IMR-90 (cell line): ENCODE results near the gene OPN4. TPM values are rescaled to one million over a fixed set of nuclear protein-coding genes. Genes with fewer than 3 reads are reported as not detected.

ENCODE experiments used
- ATAC-seq: fragments of 200-7000 bp; cut with Tn5 transposase; 2 replicates; pipeline ENCODE4 v1.9.1; 2020; ENCODE audit warnings: low read depth, mild to moderate bottlenecking, moderate library complexity
- BruUV-seq: library from RNA; stranded (reverse); fragments of 400-500 nt; replicated peaks from 2 replicates; lab custom pipeline; 2021; lab: Mats Ljungman, UMichigan
- CTCF ChIA-PET: fragments of 300-600 bp; formaldehyde crosslinking; extraction: SDS; loops from one replicate; lab custom pipeline; 2021; ENCODE audit warnings: antibody characterized with exemption; lab: Yijun Ruan, JAX
- POLR2A ChIA-PET: fragments of 300-600 bp; sonication (Branson Sonifier 250); formaldehyde crosslinking; loops from one replicate; lab custom pipeline; 2022; ENCODE audit warnings: antibody characterized with exemption; ENCODE audit not compliant: unreplicated experiment; lab: Charles Lee
- DNase-seq: peaks from one replicate; pipeline ENCODE4 v3.0.0; 2013
- H2AFZ ChIP-seq: replicated peaks from 2 replicates; pipeline ENCODE3; 2013; ENCODE audit warnings: low read length, mild to moderate bottlenecking; ENCODE audit not compliant: poor library complexity
- H2AK5ac ChIP-seq: 2 replicates; pipeline ENCODE4 v1.6.1; 2013; ENCODE audit warnings: low read depth, low read length, inconsistent platforms
- H2AK9ac ChIP-seq: replicated peaks from 2 replicates; pipeline ENCODE3; 2013; ENCODE audit warnings: mild to moderate bottlenecking, low read depth, low read length, moderate library complexity; ENCODE audit not compliant: poor library complexity
- H2BK120ac ChIP-seq: 2 replicates; pipeline ENCODE4 v1.6.1; 2013; ENCODE audit warnings: low read depth, low read length, inconsistent platforms
- H2BK15ac ChIP-seq: 3 replicates; pipeline ENCODE4 v1.6.1; 2013; ENCODE audit warnings: low read depth, low read length, inconsistent platforms
- H2BK20ac ChIP-seq: 2 replicates; pipeline ENCODE4 v1.6.1; 2013; ENCODE audit warnings: low read depth, mild to moderate bottlenecking, inconsistent platforms, low read length, moderate library complexity
- H2BK5ac ChIP-seq: 2 replicates; pipeline ENCODE4 v1.6.1; 2013; ENCODE audit warnings: mild to moderate bottlenecking, low read depth, low read length, inconsistent platforms; ENCODE audit not compliant: poor library complexity, severe bottlenecking
- H3K14ac ChIP-seq: replicated peaks from 2 replicates; pipeline ENCODE4 v1.6.1; 2013; ENCODE audit warnings: low read depth, low read length, inconsistent platforms
- H3K18ac ChIP-seq: 2 replicates; pipeline ENCODE4 v1.6.1; 2013; ENCODE audit warnings: low read depth, low read length, control low read depth
- H3K23ac ChIP-seq: 2 replicates; pipeline ENCODE4 v1.6.1; 2013; ENCODE audit warnings: low read depth, low read length, inconsistent platforms
- H3K27ac ChIP-seq: 2 replicates; pipeline ENCODE4 v1.5.1; 2013; ENCODE audit warnings: mild to moderate bottlenecking, control low read depth, low read length; ENCODE audit not compliant: insufficient read depth
- H3K27me3 ChIP-seq: 2 replicates; pipeline ENCODE4 v1.6.1; 2013; ENCODE audit warnings: low read length; ENCODE audit not compliant: control insufficient read depth, insufficient read depth
- H3K36me3 ChIP-seq: 2 replicates; pipeline ENCODE4 v1.6.1; 2013; ENCODE audit warnings: low read length, mixed read lengths; ENCODE audit not compliant: control insufficient read depth, insufficient read depth
- H3K4ac ChIP-seq: 2 replicates; pipeline ENCODE4 v1.6.1; 2013; ENCODE audit warnings: low read depth, low read length, inconsistent platforms
- H3K4me1 ChIP-seq: 2 replicates; pipeline ENCODE4 v1.6.1; 2013; ENCODE audit warnings: low read length, mixed read lengths; ENCODE audit not compliant: control insufficient read depth, insufficient read depth
- H3K4me2 ChIP-seq: 2 replicates; pipeline ENCODE4 v1.6.1; 2013; ENCODE audit warnings: low read depth, mild to moderate bottlenecking, control low read depth, low read length, moderate library complexity
- H3K4me3 ChIP-seq: 2 replicates; pipeline ENCODE4 v1.5.1; 2013; ENCODE audit warnings: low read depth, mild to moderate bottlenecking, control low read depth, low read length, moderate library complexity; ENCODE audit not compliant: insufficient read depth
- H3K56ac ChIP-seq: 2 replicates; pipeline ENCODE4 v1.6.1; 2013; ENCODE audit warnings: low read length, inconsistent platforms; ENCODE audit not compliant: insufficient read depth; ENCODE audit errors: extremely low read depth
- H3K79me1 ChIP-seq, 2 experiments: 2 replicates each; pipeline ENCODE4 v1.6.1; 2013; ENCODE audit warnings: low read length in 2 of 2, inconsistent platforms in 1 of 2, low read depth in 1 of 2
- H3K9ac ChIP-seq: 2 replicates; pipeline ENCODE4 v1.6.1; 2013; ENCODE audit warnings: low read depth, low read length, control low read depth
- H3K9me1 ChIP-seq: 2 replicates; pipeline ENCODE4 v1.6.1; 2013; ENCODE audit warnings: low read length, inconsistent platforms; ENCODE audit not compliant: insufficient read depth
- H3K9me3 ChIP-seq: 2 replicates; pipeline ENCODE4 v1.6.1; 2013; ENCODE audit warnings: low read length; ENCODE audit not compliant: control insufficient read depth, insufficient read depth
- H4K20me1 ChIP-seq: 2 replicates; pipeline ENCODE4 v1.6.1; 2013; ENCODE audit warnings: low read length, inconsistent platforms; ENCODE audit not compliant: insufficient read depth
- H4K5ac ChIP-seq: 2 replicates; pipeline ENCODE4 v1.6.1; 2013; ENCODE audit warnings: mild to moderate bottlenecking, low read depth, low read length, control low read depth
- H4K8ac ChIP-seq, 2 experiments: 2 replicates each; pipeline ENCODE4 v1.6.1; 2013; ENCODE audit warnings: low read depth in 2 of 2, low read length in 2 of 2, control low read depth in 1 of 2, inconsistent platforms in 1 of 2
- H4K91ac ChIP-seq: 2 replicates; pipeline ENCODE4 v1.6.1; 2013; ENCODE audit warnings: low read depth, low read length, inconsistent platforms; ENCODE audit not compliant: insufficient read depth
- BHLHE40 ChIP-seq: fragments of 150-350 bp; IDR thresholded peaks from 2 replicates; pipeline ENCODE4 v1.6.1; 2016; ENCODE audit warnings: mild to moderate bottlenecking, low read depth, low read length
- CEBPB ChIP-seq: IDR thresholded peaks from 2 replicates; pipeline ENCODE4 v1.6.1; 2012; ENCODE audit warnings: low read depth, low read length, improper control_type of control experiment
- CHD1 ChIP-seq: IDR thresholded peaks from 2 replicates; pipeline ENCODE4 v1.6.1; 2012; ENCODE audit warnings: low read depth, low read length, improper control_type of control experiment
- CTCF ChIP-seq: conservative IDR thresholded peaks from 2 replicates; pipeline ENCODE4 v1.5.1; 2012; ENCODE audit warnings: mild to moderate bottlenecking, low read depth, low read length, improper control_type of control experiment
- ELK1 ChIP-seq: fragments of 150-350 bp; IDR thresholded peaks from 2 replicates; pipeline ENCODE4 v1.6.1; 2016; ENCODE audit warnings: low read depth, mild to moderate bottlenecking, low read length, moderate library complexity, borderline replicate concordance
- FOS ChIP-seq: fragments of 150-350 bp; IDR thresholded peaks from 2 replicates; pipeline ENCODE4 v1.6.1; 2016; ENCODE audit warnings: low read depth, low read length
- MAFK ChIP-seq: IDR thresholded peaks from 2 replicates; pipeline ENCODE4 v1.6.1; 2012; ENCODE audit warnings: low read depth, low read length, improper control_type of control experiment
- MAZ ChIP-seq: IDR thresholded peaks from 2 replicates; pipeline ENCODE4 v1.6.1; 2012; ENCODE audit warnings: low read depth, mild to moderate bottlenecking, low read length, improper control_type of control experiment, moderate library complexity, borderline replicate concordance
- MXI1 ChIP-seq: IDR thresholded peaks from 2 replicates; pipeline ENCODE4 v1.6.1; 2012; ENCODE audit warnings: low read depth, mild to moderate bottlenecking, low read length, moderate library complexity, borderline replicate concordance
- NFE2L2 ChIP-seq: fragments of 150-350 bp; IDR thresholded peaks from 2 replicates; pipeline ENCODE4 v1.6.1; 2016; ENCODE audit warnings: low read depth, mild to moderate bottlenecking, low read length
- POLR2A ChIP-seq: IDR thresholded peaks from 2 replicates; pipeline ENCODE4 v1.6.1; 2012; ENCODE audit warnings: mild to moderate bottlenecking, low read depth, low read length
- RAD21 ChIP-seq: IDR thresholded peaks from 2 replicates; pipeline ENCODE4 v1.6.1; 2012; ENCODE audit warnings: low read length, improper control_type of control experiment
- RCOR1 ChIP-seq: IDR thresholded peaks from 2 replicates; pipeline ENCODE4 v1.6.1; 2012; ENCODE audit warnings: mild to moderate bottlenecking, low read length, improper control_type of control experiment; ENCODE audit not compliant: insufficient replicate concordance
- RFX5 ChIP-seq: IDR thresholded peaks from 2 replicates; pipeline ENCODE4 v1.8.0; 2012; ENCODE audit warnings: low read depth, mild to moderate bottlenecking, low read length, moderate library complexity
- SMC3 ChIP-seq: fragments of 150-350 bp; IDR thresholded peaks from 2 replicates; pipeline ENCODE4 v1.6.1; 2016; ENCODE audit warnings: low read depth, mild to moderate bottlenecking, antibody characterized with exemption, low read length, moderate library complexity
- USF2 ChIP-seq: fragments of 150-350 bp; IDR thresholded peaks from 2 replicates; pipeline ENCODE4 v1.6.1; 2017; ENCODE audit warnings: mild to moderate bottlenecking, antibody characterized with exemption, low read length, low read depth
- WGBS, 2 experiments: methylation state at CpG; one replicate each; pipeline versions ENCODE4 v1.1.5 to v1.1.7; 2013; ENCODE audit warnings: missing lambda C conversion rate in 2 of 2; ENCODE audit not compliant: insufficient read length in 1 of 2; ENCODE audit errors: extremely low coverage in 2 of 2; 5-methylcytosine and 5-hydroxymethylcytosine counted together
- dilution Hi-C: fragments of 300-500 bp; cut with HindIII; formaldehyde crosslinking; loops from one replicate; pipeline ENCODE4 v1.14.3; 2018; ENCODE audit warnings: low sequenced_read_pairs; ENCODE audit not compliant: unreplicated experiment
- in situ Hi-C: fragments of 300-500 bp; cut with MboI; formaldehyde crosslinking; loops from 3 replicates; pipeline ENCODE4 v1.14.3; 2019; ENCODE audit warnings: low sequenced_read_pairs, inconsistent platforms, mixed read lengths
- intact Hi-C: fragments of 100-400 bp; cut with micrococcal nuclease; formaldehyde crosslinking; loops from 2 replicates; pipeline ENCODE4 v1.10.0; 2022
- polyA plus RNA-seq, 3 experiments: library from polyadenylated mRNA; depleted of rRNA; stranded (reverse); fragments of >200 nt; gene quantifications; 2 replicates each; pipeline ENCODE4 v1.2.3, GENCODE V29; 2012; ENCODE audit warnings: low replicate concordance in 1 of 3
- total RNA-seq: library from RNA; depleted of rRNA; stranded (reverse); fragments of >200 nt; gene quantifications from 2 replicates; pipeline ENCODE4 v1.2.3, GENCODE V29; 2012

The OPN4 gene
- total and polyA plus RNA-seq, 2 of the 4 experiments (the other 2 are of a cell fraction): 0.03 TPM; not detected in 1

DNA sequence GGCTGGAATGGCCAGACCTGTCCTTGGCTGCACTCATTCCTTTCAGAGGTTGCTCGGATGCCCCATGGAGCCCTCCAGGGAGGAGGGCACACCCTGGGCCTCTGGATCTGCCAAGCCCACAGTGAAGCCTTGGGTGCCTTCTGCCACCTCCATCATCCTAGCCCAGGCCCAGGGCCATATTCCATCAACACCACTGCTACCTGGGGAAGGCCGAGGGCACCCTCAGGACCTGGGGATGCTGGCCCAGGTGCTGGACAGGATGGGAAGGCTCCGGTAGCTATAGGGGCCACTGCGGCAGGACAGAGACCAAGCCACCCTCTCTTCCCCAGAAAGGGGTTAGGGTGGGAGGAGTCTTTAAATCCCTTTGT is 810 bp downstream of the OPN4 start:
- Histone ChIP-seq H4K5ac (no peak overlapping the region), H2BK15ac (no peak overlapping the region), H2BK120ac (no peak overlapping the region), H3K23ac (no peak overlapping the region), H3K79me1 (no peaks in the 10 kb centered on the region), H3K36me3 (no peaks in the 10 kb centered on the region), H3K9me3 (no peaks in the 10 kb centered on the region), H2AK5ac (no peak overlapping the region), H3K4me2 (no peak overlapping the region), H3K4ac (no peak overlapping the region), H3K9ac (no peak overlapping the region), H4K91ac (no peak overlapping the region), H2AFZ (no peak overlapping the region), H2BK20ac (no peak overlapping the region), H4K8ac (no peak overlapping the region), H3K18ac (no peak overlapping the region), H3K27ac (no peak overlapping the region), H3K9me1 (peaks cover 13% of the 10 kb centered on the region), H3K4me3 (no peak overlapping the region), H2AK9ac (no peak overlapping the region), H3K14ac (no peak overlapping the region), H3K4me1 (peaks cover 2% of the 10 kb centered on the region; the same call in 1 of the 2 replicates), H3K27me3 (no peaks in the 10 kb centered on the region; the same call in 1 of the 2 replicates), H2BK5ac (no peak overlapping the region), H3K56ac (no peak overlapping the region), H4K20me1 (no peaks in the 10 kb centered on the region)
- dilution Hi-C loops: no loop called here
- CTCF ChIA-PET: interaction anchor here (0.8 kb wide), 1 partner anchor 19 kb away, joined by 3 read pairs; no protein-coding TSS in a partner anchor
- ATAC-seq (no peak), DNase-seq (no peak)
- BruUV-seq: no TSS peak
- in situ Hi-C loops: no loop called here
- intact Hi-C loops: no loop called here
- TF ChIP-seq BHLHE40 (no peak), NFE2L2 (no peak), MAZ (no peak), ELK1 (no peak), RCOR1 (no peak), USF2 (no peak), SMC3 (no peak), FOS (no peak), RAD21 (no peak), CEBPB (no peak), MAFK (no peak), MXI1 (no peak), POLR2A (no peak), CTCF (no peak), CHD1 (no peak), RFX5 (no peak)
- POLR2A ChIA-PET: no interaction called here
- WGBS, 2 experiments: 100% methylated on average over 1 of the region's 4 CpGs; no CpG with 5 or more reads in 1 of the 2 experiments
